Measurements from ENCODE around the gene DPP6.

DPP6 gene

GRCh38 chr7:154532771-154533170 lies 480.6 kb downstream of the DPP6 start:
- Histone ChIP-seq H3K36me3 (no peaks in the 10 kb centered on the region), H3K27ac (no peak overlapping the region), H3K4me1 (ENCODE audit: control insufficient read depth in 1 of 2, insufficient read depth in 1 of 2, low read depth in 1 of 2, low read length in 1 of 2) (no peaks in the 10 kb centered on the region), H3K4me3 (ENCODE audit: low read depth in 1 of 2, low read length in 1 of 2) (no peak overlapping the region), H3K9me3 (no peaks in the 10 kb centered on the region), H3K27me3 (no peaks in the 10 kb centered on the region)
- TF ChIP-seq CTCF (IDR thresholded peaks at IDR 0.05): no peak

- Histone ChIP-seq H3K27me3 (no peaks in the 10 kb centered on the region), H3K27ac (no peak overlapping the region), H3K9me3 (no peaks in the 10 kb centered on the region), H3K4me3 (ENCODE audit: low read depth in 1 of 2, low read length in 1 of 2) (no peak overlapping the region), H3K36me3 (no peaks in the 10 kb centered on the region), H3K4me1 (ENCODE audit: control insufficient read depth in 1 of 2, insufficient read depth in 1 of 2, low read depth in 1 of 2, low read length in 1 of 2) (no peaks in the 10 kb centered on the region)
- no peak for TF ChIP-seq CTCF (IDR thresholded peaks at IDR 0.05)
Observed at GRCh38 chr7:154540596-154540995, 488.4 kb downstream of the DPP6 start.

- no peak for TF ChIP-seq CTCF (IDR thresholded peaks at IDR 0.05)
- Histone ChIP-seq H3K4me3 (ENCODE audit: low read depth in 1 of 2, low read length in 1 of 2) (no peak overlapping the region), H3K36me3 (no peaks in the 10 kb centered on the region), H3K9me3 (no peaks in the 10 kb centered on the region), H3K27me3 (no peaks in the 10 kb centered on the region), H3K27ac (no peak overlapping the region), H3K4me1 (ENCODE audit: control insufficient read depth in 1 of 2, insufficient read depth in 1 of 2, low read depth in 1 of 2, low read length in 1 of 2) (no peaks in the 10 kb centered on the region)
Observed at GRCh38 chr7:154541606-154542005, 489.4 kb downstream of the DPP6 start.

GRCh38 chr7:154546946-154547587 lies 494.9 kb downstream of the DPP6 start:
- no peaks in the 10 kb centered on the region for H3K4me1 ChIP-seq (ENCODE audit: control insufficient read depth in 1 of 2, insufficient read depth in 1 of 2, low read depth in 1 of 2, low read length in 1 of 2)
- no peak for TF ChIP-seq CTCF (IDR thresholded peaks at IDR 0.05)
- no peaks in the 10 kb centered on the region for H3K27me3 ChIP-seq
- H3K9me3 ChIP-seq: no peaks in the 10 kb centered on the region
- no peaks in the 10 kb centered on the region for H3K36me3 ChIP-seq
- H3K4me3 ChIP-seq (ENCODE audit: low read depth in 1 of 2, low read length in 1 of 2): no peak overlapping the region
- H3K27ac ChIP-seq: no peak overlapping the region

- Histone ChIP-seq H3K27ac (no peak overlapping the region), H3K27me3 (no peaks in the 10 kb centered on the region), H3K4me3 (ENCODE audit: low read depth in 1 of 2, low read length in 1 of 2) (no peak overlapping the region), H3K9me3 (no peaks in the 10 kb centered on the region), H3K36me3 (no peaks in the 10 kb centered on the region), H3K4me1 (ENCODE audit: control insufficient read depth in 1 of 2, insufficient read depth in 1 of 2, low read depth in 1 of 2, low read length in 1 of 2) (no peaks in the 10 kb centered on the region)
- no peak for TF ChIP-seq CTCF (IDR thresholded peaks at IDR 0.05)
Observed at GRCh38 chr7:154553711-154554265, 501.6 kb downstream of the DPP6 start.

All from neutrophil (primary cell).